ENCODE measurements around the gene NUMB.

- TF ChIP-seq CTCF (IDR thresholded peaks at IDR 0.05; ENCODE audit: low read depth, low read length, missing input control) (no peak), YY1 (IDR thresholded peaks at IDR 0.05) (no peak), REST (IDR thresholded peaks at IDR 0.05) (no peak), MAX (IDR thresholded peaks at IDR 0.05) (no peak), RXRA (IDR thresholded peaks at IDR 0.05) (no peak), RAD21 (IDR thresholded peaks at IDR 0.05) (no peak), ZBTB33 (IDR thresholded peaks at IDR 0.05) (no peak), EGR1 (IDR thresholded peaks at IDR 0.05; ENCODE audit: low read depth in 2 of 2) (no peak), SP1 (IDR thresholded peaks at IDR 0.05) (no peak)
Observed at GRCh38 chr14:73418227-73418626, 40.1 kb downstream of the NUMB start.
